ENCODE results near the gene SUSD3.

SUSD3 gene

GRCh38 chr9:93030642-93031628, 27.6 kb upstream of the SUSD3 start:
- TF ChIP-seq, protein P1, sequence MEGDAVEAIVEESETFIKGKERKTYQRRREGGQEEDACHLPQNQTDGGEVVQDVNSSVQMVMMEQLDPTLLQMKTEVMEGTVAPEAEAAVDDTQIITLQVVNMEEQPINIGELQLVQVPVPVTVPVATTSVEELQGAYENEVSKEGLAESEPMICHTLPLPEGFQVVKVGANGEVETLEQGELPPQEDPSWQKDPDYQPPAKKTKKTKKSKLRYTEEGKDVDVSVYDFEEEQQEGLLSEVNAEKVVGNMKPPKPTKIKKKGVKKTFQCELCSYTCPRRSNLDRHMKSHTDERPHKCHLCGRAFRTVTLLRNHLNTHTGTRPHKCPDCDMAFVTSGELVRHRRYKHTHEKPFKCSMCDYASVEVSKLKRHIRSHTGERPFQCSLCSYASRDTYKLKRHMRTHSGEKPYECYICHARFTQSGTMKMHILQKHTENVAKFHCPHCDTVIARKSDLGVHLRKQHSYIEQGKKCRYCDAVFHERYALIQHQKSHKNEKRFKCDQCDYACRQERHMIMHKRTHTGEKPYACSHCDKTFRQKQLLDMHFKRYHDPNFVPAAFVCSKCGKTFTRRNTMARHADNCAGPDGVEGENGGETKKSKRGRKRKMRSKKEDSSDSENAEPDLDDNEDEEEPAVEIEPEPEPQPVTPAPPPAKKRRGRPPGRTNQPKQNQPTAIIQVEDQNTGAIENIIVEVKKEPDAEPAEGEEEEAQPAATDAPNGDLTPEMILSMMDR (IDR thresholded peaks at IDR 0.05; ENCODE audit: extremely low read depth, missing control alignments): no peak
- no peak for DNase-seq (ENCODE audit: low spot score)

DNA sequence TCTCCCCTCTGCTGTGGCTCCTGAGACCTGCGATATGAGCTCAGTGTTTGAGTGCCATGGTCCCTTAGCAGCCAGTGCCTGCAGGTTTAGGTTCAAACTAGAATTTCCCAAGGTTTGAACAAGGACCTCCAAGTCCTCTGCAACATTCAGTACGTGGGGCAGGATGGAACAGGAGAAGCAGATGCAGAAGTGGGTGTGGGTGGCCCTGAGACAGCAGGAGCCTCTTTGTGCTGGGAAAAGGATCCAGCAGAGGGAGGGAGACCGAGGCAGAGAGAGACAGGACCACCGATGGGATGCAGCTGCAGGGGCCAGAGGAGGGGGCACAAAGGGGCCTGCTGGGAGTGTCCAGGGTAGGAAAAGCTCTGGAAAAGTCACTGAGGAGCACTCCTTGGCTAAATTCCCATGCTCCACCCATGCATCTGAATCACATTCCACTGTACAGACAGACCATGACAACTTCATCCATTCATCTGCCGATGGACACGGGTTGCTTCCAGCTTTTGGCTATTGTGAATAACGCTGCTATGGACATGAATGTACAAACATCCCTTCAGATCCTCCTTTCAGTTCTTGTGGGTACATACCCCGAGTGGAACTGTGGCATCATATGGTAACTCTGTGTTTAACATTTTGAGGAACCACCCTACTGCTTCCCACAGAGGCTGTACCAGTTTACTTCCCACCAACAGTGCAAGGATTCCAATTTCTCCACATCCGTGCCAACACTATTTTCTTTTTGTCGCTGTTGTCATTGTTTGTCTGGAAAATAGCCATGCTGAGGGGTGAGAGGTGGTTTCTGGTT, 26.7 kb upstream of the SUSD3 start:
- TF ChIP-seq, protein P1 (IDR thresholded peaks at IDR 0.05; ENCODE audit: extremely low read depth, missing control alignments): no peak
- no peak for DNase-seq (ENCODE audit: low spot score)

DNA sequence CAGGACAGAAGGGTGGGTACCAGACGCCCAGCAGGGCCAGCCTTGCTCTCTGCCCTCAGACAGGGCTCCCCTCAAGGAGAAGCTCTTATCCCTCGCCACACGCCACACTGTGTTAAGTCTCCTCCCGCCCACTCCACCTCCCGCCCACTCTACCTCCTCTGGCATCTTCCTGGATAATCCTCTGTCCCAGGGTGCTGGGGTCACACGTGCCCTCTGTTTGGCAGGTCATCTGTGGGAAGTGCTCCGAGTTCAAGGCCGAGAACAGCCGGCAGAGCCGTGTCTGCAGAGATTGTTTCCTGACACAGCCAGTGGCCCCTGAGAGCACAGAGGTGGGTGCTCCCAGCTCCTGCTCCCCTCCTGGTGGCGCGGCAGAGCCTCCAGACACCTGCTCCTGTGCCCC, 26.0 kb upstream of the SUSD3 start:
- no peak for DNase-seq (ENCODE audit: low spot score)
- TF ChIP-seq, protein P1 (IDR thresholded peaks at IDR 0.05; ENCODE audit: extremely low read depth, missing control alignments): no peak

- peak; percentile 20 for DNase-seq (ENCODE audit: low spot score)
- TF ChIP-seq, protein P1 (IDR thresholded peaks at IDR 0.05; ENCODE audit: extremely low read depth, missing control alignments): no peak
Observed at GRCh38 chr9:93033531-93033930, 25.0 kb upstream of the SUSD3 start.

DNA sequence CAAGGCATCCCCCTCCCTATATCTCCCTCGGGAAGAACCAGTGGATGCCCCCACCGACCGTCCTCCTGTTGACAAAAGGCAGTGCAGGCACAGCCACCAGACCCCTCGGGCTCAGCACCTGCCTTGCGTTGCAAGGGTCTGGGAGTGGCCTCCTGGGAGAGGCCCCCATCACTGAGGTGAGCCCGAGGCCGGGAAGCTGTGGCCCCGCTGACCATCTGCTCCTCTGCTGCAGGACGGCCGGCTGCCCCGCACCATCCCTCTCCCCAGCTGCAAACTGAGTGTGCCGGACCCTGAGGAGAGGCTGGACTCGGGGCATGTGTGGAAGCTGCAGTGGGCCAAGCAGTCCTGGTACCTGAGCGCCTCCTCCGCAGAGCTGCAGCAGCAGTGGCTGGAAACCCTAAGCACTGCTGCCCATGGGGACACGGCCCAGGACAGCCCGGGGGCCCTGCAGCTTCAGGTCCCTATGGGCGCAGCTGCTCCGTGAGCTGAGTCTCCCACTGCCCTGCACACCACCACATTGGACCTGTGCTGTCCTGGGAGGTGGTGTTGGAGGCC, 23.3 kb upstream of the SUSD3 start:
- TF ChIP-seq, protein P1 (IDR thresholded peaks at IDR 0.05; ENCODE audit: extremely low read depth, missing control alignments): no peak
- DNase-seq (ENCODE audit: low spot score): no peak

DNA sequence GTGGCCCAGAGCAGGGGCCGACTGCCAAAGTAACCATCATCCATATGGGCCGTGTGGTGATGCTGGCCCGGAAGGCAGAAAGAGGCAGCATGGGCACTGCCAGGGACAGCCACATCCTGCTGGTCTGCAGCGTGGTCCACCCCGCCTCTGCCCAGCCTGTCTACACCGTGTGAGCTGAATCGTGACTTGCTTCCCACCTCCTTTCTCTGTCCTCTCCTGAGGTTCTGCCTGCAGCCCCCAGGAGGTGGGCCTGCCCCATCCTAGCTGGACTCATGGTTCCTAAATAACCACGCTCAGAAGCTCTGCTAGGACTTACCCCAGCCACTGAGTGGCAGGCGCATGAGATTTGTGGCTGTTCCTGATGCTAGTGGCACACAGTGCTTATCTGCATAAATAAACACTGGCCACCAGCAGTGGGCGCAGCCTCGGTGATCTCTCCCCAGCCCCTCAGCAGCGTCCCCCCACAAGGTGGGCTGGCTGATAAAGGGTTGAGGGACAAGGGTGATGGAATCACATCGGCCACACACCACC, 22.6 kb upstream of the SUSD3 start:
- TF ChIP-seq, protein P1 (IDR thresholded peaks at IDR 0.05; ENCODE audit: extremely low read depth, missing control alignments): no peak
- no peak for DNase-seq (ENCODE audit: low spot score)
